Pancreas (tissue), 10 donors: ENCODE results near the gene PRSS57. TPM values are rescaled to one million over a fixed set of nuclear protein-coding genes. Genes with fewer than 3 reads are reported as not detected.

Experiments
- ATAC-seq, 4 donors: fragments of 200-7000 bp; cut with Tn5 transposase; one replicate each; pipeline versions ENCODE4 v1.8.0 to v1.9.1; 2020; ENCODE audit warnings: mild to moderate bottlenecking in 4 of 4, moderate library complexity in 4 of 4
- DNase-seq, 6 donors: peaks; one replicate each; pipeline ENCODE4 v3.0.0-alpha.2; 2020
- FAIRE-seq: peaks from 2 replicates; lab custom pipeline; 2012; peaks lifted over from hg19 to GRCh38; lab: Jason Lieb, UNC
- H3K27ac ChIP-seq, 4 donors: fragments of 200-600 bp; sonication (generic); 1 replicate in 3 of 4; 2 replicates in 1 of 4; pipeline versions ENCODE4 v1.5.0 to v1.8.0; 2020
- H3K27me3 ChIP-seq, 4 donors: fragments of 200-600 bp; one replicate each; pipeline ENCODE4 v1.8.0; 2021
- H3K36me3 ChIP-seq, 3 donors: fragments of 200-600 bp; sonication (generic) in 1 of 3; one replicate each; pipeline versions ENCODE4 v1.5.0 to v1.8.0; 2020 to 2021
- H3K4me1 ChIP-seq, 3 donors: fragments of 200-600 bp; one replicate each; pipeline ENCODE4 v1.8.0; 2021
- H3K4me3 ChIP-seq, 4 donors: fragments of 200-600 bp; sonication (generic) in 2 of 4; one replicate each; pipeline versions ENCODE4 v1.5.0 to v1.8.0; 2020 to 2021
- H3K9me3 ChIP-seq, 4 donors: fragments of 200-600 bp; one replicate each; pipeline ENCODE4 v1.8.0; 2021
- WGBS, 2 donors: extraction: QIAGEN DNeasy Blood & Tissue Kit; methylation state at CpG; one replicate each; pipeline ENCODE4 v1.1.7; 2013; 5-methylcytosine and 5-hydroxymethylcytosine counted together
- intact Hi-C, 3 donors: fragments of 100-400 bp; cut with DNase I; formaldehyde crosslinking; loops; one replicate each; pipeline versions ENCODE4 v1.11.1 to v1.14.2; 2022
- polyA plus RNA-seq, 2 donors: library from polyadenylated mRNA; stranded (reverse); fragments of 200-250 nt; gene quantifications; one replicate each; pipeline ENCODE4 v1.2.3, GENCODE V29; 2013
- total RNA-seq, 6 donors: library from RNA; stranded (reverse); fragmentation: NEBNext Ultra II Directional in 4 of 6; extraction: Animal tissue kit (Norgen Biotek cat#: 25700) in 4 of 6; gene quantifications; one replicate each; pipeline versions ENCODE4 v1.2.1 to v1.2.4, GENCODE V29; 2021 to 2023
- TF ChIP-seq, protein P1 (sequence below), 4 donors: fragments of 200-600 bp; sonication (generic) in 3 of 4; IDR thresholded peaks; one replicate each; pipeline versions ENCODE4 v1.5.0 to v1.8.0; 2021; ENCODE audit warnings: antibody characterized with exemption in 4 of 4
- donor health status: healthy with polysubstance abuse.
- donor health status: DM: no; HTN: no; CAD: no; lungs with moderate emphysema.
- donor health status: DM: no; HTN: no; CAD: no.
- donor health status: control.
- donor health status: control.
- donor health status: Bipolar disorder and iron deficiency.
- donor health status: DM: yes; HTN: yes; CAD: no.
- donor health status: DM: no; HTN: no; CAD: no.
- donor health status: DM: no; HTN: no; CAD: no.
- donor health status: DM: yes; HTN: yes; CAD: no.

The PRSS57 gene
- total and polyA plus RNA-seq, 8 donors = not detected

DNA sequence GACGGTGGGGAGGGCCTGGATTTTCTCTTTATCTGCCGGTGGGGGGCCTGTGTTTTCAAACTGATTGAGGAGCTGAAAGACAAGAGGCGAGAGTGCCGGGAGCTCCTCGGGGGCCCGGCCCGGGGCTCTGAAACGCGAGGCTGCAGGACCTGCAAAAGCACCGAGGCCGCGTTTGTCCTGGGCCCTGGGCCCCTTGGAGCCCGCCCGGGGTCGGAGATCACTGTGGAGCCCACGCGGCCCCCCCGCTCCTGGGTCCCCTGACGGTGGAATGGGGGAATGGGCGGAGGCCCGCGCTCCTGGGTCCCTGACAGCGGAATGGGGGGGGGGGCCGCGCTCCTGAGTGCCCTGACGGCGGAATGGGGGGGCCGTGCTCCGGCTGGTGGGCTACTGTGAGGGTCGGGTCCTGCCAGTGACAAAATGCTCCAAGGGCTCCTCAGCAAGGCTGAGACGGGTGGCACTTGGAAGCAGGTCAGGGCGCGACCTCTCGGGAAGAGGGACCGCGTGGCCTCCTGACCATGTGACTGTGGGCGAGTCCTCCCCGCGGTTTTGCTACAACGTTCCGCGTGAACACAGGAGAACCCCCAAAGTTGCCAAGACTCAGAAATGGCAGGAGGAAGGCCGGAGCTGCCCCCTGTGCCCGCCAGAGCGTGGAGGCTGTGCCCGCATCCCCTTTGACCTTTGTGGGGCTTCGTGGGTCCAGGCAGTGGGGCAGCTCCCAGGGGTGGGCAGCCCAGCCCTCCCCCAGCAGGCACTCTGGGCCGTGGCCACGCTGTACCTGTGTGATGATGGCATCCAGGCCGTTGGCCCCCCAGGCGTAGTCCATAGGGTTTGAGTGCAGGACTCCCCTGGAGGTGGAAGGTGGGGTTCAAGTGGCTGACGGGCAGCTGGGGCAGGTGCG is 46.1 kb downstream of the PRSS57 start:
- DNase-seq (peak in 2 of 6 donors; percentile 58 to 75), ATAC-seq (no peak), FAIRE-seq (no peak)
- TF ChIP-seq, protein P1, sequence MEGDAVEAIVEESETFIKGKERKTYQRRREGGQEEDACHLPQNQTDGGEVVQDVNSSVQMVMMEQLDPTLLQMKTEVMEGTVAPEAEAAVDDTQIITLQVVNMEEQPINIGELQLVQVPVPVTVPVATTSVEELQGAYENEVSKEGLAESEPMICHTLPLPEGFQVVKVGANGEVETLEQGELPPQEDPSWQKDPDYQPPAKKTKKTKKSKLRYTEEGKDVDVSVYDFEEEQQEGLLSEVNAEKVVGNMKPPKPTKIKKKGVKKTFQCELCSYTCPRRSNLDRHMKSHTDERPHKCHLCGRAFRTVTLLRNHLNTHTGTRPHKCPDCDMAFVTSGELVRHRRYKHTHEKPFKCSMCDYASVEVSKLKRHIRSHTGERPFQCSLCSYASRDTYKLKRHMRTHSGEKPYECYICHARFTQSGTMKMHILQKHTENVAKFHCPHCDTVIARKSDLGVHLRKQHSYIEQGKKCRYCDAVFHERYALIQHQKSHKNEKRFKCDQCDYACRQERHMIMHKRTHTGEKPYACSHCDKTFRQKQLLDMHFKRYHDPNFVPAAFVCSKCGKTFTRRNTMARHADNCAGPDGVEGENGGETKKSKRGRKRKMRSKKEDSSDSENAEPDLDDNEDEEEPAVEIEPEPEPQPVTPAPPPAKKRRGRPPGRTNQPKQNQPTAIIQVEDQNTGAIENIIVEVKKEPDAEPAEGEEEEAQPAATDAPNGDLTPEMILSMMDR (IDR thresholded peaks at IDR 0.05) = no peak
- Histone ChIP-seq H3K4me3 (no peak overlapping the region), H3K27me3 (no peaks in the 10 kb centered on the region), H3K9me3 (no peaks in the 10 kb centered on the region), H3K4me1 (no peaks in the 10 kb centered on the region), H3K27ac (no peak overlapping the region), H3K36me3 (peaks cover 0 to 56% (median 32%) of the 10 kb centered on the region in 3 donors)
- WGBS, 2 donors = 91 to 93% methylated on average over 42 to 53 of the region's 53 CpGs
- intact Hi-C loops = no loop called here

DNA sequence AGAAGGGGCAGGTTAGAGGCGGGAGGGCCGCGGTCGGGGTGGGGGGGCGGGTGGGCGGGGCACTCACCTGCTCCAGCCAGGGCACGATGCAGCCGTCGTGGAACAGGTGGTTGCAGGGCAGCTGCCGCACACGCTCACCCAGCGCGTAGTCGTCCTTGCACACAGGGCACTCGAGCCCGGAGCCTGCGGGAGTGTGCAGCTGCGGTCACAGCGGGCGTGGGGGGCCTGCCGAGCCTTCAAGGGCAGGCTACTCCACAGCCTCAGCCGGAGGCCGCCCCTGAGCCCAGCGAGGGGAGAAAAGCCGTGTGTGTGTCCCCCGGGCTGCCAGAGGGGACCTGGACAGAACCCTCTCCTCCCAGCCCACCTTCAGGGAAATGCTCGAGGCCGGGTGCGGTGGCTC is 46.9 kb downstream of the PRSS57 start:
- TF ChIP-seq, protein P1 (IDR thresholded peaks at IDR 0.05) = no peak
- no peak for ATAC-seq
- H3K36me3 ChIP-seq = peaks cover 0 to 52% (median 32%) of the 10 kb centered on the region in 3 donors
- no peak overlapping the region for H3K4me3 ChIP-seq
- no peak for FAIRE-seq
- peak in 1 of 6 donors; percentile 71 for DNase-seq
- WGBS, 2 donors = 92% methylated on average over 25 to 29 of the region's 29 CpGs
- H3K27me3 ChIP-seq = no peaks in the 10 kb centered on the region
- H3K4me1 ChIP-seq = no peaks in the 10 kb centered on the region
- H3K9me3 ChIP-seq = no peaks in the 10 kb centered on the region
- no peak overlapping the region for H3K27ac ChIP-seq
- intact Hi-C loops = no loop called here

DNA sequence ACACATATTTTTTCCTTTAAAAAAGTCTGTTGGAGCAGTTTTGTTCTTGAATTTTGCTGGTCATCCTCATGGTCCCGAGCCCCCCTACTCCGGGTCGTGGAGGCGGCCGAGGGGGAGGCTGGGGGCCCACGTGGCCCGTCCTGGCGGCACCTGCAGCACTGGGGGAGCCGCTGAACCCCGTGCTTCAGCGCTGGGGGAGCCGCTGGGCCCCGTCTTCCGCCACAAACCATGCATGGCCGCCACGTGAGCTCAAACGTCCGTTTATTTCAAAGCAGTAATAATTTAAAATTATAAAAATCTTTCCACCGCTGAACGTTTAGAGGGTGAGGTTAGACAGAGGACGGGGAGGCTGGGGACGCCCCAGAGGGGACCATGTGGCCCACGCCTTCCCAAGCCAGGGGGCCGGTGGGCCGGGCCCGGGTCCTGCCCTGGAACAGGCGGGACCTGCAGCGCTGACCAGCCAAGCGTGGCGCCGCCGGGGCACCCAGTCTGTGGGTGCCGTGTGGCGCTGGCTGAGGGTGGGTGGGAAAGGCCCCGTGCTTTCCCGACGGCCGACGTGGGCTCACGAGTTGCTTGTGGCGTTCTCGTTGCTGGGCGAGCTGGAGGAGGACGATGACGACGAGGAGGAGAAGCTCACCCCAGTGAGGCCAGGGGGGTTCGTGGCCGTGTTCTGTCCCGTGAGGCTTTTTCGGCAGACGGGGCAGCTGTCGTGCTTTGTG is 47.5 kb downstream of the PRSS57 start:
- Histone ChIP-seq H3K4me3 (no peak overlapping the region), H3K9me3 (no peaks in the 10 kb centered on the region), H3K27ac (no peak overlapping the region), H3K4me1 (no peaks in the 10 kb centered on the region), H3K27me3 (no peaks in the 10 kb centered on the region), H3K36me3 (peaks cover 0 to 51% (median 32%) of the 10 kb centered on the region in 3 donors)
- ATAC-seq = no peak
- TF ChIP-seq, protein P1 (IDR thresholded peaks at IDR 0.05) = no peak
- FAIRE-seq = no peak
- 92 to 94% methylated on average over 52 of the region's 52 CpGs for WGBS, 2 donors
- peak in 1 of 6 donors; percentile 23 for DNase-seq
- intact Hi-C loops = no loop called here

DNA sequence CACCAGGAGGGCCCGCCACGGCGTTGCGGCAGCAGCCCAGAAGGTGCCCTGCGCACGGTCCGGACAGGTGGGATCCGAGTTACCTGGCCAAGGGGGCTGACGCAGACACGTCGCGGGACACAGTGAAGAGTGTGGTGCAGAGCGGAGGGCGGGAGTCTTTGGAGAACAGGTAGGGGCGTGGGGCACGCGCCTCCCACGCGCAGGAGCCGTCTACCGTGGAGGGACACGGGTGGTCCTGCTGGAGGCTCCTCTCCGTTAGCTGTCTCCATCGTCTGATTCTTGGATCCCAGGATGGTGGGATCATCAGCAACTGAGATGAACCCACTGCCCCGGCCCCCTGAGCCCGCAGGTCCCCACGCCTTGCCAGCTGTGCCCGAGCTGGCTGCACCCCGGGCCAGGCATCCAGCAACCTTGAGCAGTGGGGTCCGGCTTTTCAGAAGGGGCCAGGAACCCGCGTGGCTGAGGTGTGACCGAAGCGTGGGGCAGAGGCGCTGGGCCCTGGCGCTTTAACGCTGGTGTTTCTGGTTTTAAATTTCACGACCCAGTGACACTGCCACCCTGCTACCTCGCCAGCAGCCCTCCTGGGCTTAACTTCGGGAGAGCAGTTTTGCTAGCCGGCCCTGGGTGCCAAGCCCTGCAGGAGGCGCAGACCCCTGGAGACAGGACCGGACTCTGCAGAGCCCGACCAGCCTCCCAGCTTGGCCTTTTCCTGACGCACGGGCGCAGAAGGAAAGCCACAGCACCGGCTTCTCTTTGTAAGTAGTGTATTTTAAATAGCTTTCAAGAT is 48.3 kb downstream of the PRSS57 start:
- Histone ChIP-seq H3K9me3 (no peaks in the 10 kb centered on the region), H3K27ac (no peak overlapping the region), H3K4me1 (no peaks in the 10 kb centered on the region), H3K4me3 (no peak overlapping the region), H3K27me3 (no peaks in the 10 kb centered on the region), H3K36me3 (peaks cover 0 to 44% (median 32%) of the 10 kb centered on the region in 3 donors)
- ATAC-seq (no peak), FAIRE-seq (no peak), DNase-seq (peak in 1 of 6 donors; percentile 76)
- intact Hi-C loops = no loop called here
- 94 to 95% methylated on average over 48 of the region's 48 CpGs for WGBS, 2 donors
- TF ChIP-seq, protein P1 (IDR thresholded peaks at IDR 0.05) = no peak
